ENCODE data around the gene HOXD8.

The HOXD8 gene

GRCh38 chr2:176091329-176092258 is 37.9 kb upstream of the HOXD8 start:
- no peak for DNase-seq (ENCODE audit: low read depth)

- DNase-seq (ENCODE audit: low read depth): no peak
These were observed 37.0 kb upstream of the HOXD8 start, which contains the start of gene HOXD13 for GRCh38 chr2:176092270-176093144. HOXD13 (plus strand) TSS chr2:176092721; CDS start chr2:176092891, 170 bp downstream.

GRCh38 chr2:176093145-176093897 is 36.2 kb upstream of the HOXD8 start:
- no peak for DNase-seq (ENCODE audit: low read depth)

GRCh38 chr2:176093898-176094249 is 35.6 kb upstream of the HOXD8 start:
- DNase-seq (ENCODE audit: low read depth): no peak

- DNase-seq (ENCODE audit: low read depth): no peak
These were observed 35.2 kb upstream of the HOXD8 start for GRCh38 chr2:176094349-176094748.

GRCh38 chr2:176095421-176095820 is 34.1 kb upstream of the HOXD8 start:
- no peak for DNase-seq (ENCODE audit: low read depth)

GRCh38 chr2:176096243-176096985 is 33.1 kb upstream of the HOXD8 start:
- DNase-seq (ENCODE audit: low read depth): no peak

GRCh38 chr2:176096986-176097819 is 32.3 kb upstream of the HOXD8 start:
- DNase-seq (ENCODE audit: low read depth): peak; percentile 38

GRCh38 chr2:176097820-176098365 is 31.6 kb upstream of the HOXD8 start:
- no peak for DNase-seq (ENCODE audit: low read depth)

GRCh38 chr2:176098366-176099158 is 30.9 kb upstream of the HOXD8 start:
- no peak for DNase-seq (ENCODE audit: low read depth)

GRCh38 chr2:176099159-176099727 is 30.3 kb upstream of the HOXD8 start:
- DNase-seq (ENCODE audit: low read depth): no peak

GRCh38 chr2:176099728-176100546 is 29.6 kb upstream of the HOXD8 start, which contains the start of gene HOXD12:
HOXD12 (plus strand) TSS chr2:176099795; CDS start chr2:176099802, 7 bp downstream.
- no peak for DNase-seq (ENCODE audit: low read depth)

GRCh38 chr2:176100547-176101140 is 28.9 kb upstream of the HOXD8 start:
- DNase-seq (ENCODE audit: low read depth): no peak

GRCh38 chr2:176101216-176101830 is 28.2 kb upstream of the HOXD8 start:
- DNase-seq (ENCODE audit: low read depth): no peak

- DNase-seq (ENCODE audit: low read depth): no peak
These were observed 27.7 kb upstream of the HOXD8 start for GRCh38 chr2:176101842-176102241.

- DNase-seq (ENCODE audit: low read depth): no peak
These were observed 27.1 kb upstream of the HOXD8 start for GRCh38 chr2:176102309-176102866.

- no peak for DNase-seq (ENCODE audit: low read depth)
These were observed 26.3 kb upstream of the HOXD8 start for GRCh38 chr2:176103194-176103593.

All from T follicular helper cell (primary cell).